Endothelial cell of umbilical vein (primary cell): ENCODE data around the gene ATP8B2. TPM values are rescaled to one million over a fixed set of nuclear protein-coding genes. Genes with fewer than 3 reads are reported as not detected.

ENCODE experiments used
- BruUV-seq: library from RNA; stranded (reverse); fragments of 400-500 nt; replicated peaks from 2 replicates; lab custom pipeline; 2021; lab: Mats Ljungman, UMichigan
- CTCF ChIA-PET: fragments of 300-600, 350-600 bp; sonication (Branson Sonifier 250); formaldehyde crosslinking; loops from one replicate; lab custom pipeline; 2021; ENCODE audit warnings: antibody characterized with exemption, inconsistent platforms; lab: Charles Lee
- POLR2A ChIA-PET: fragments of 300-600, 350-600 bp; sonication (Branson Sonifier 250); formaldehyde crosslinking; loops from one replicate; lab custom pipeline; 2021; ENCODE audit warnings: antibody characterized with exemption, inconsistent platforms; lab: Charles Lee
- DNase-seq: peaks from one replicate; pipeline ENCODE4 v3.0.0-alpha.2; 2011; ENCODE audit warnings: low read depth, low spot score
- FAIRE-seq: peaks from 2 replicates; lab custom pipeline; 2011; peaks lifted over from hg19 to GRCh38; lab: Jason Lieb, UNC
- H2AFZ ChIP-seq: 2 replicates; pipeline ENCODE4 v1.6.0; 2012; ENCODE audit warnings: low read depth, low read length, control low read depth, inconsistent platforms
- H3K27ac ChIP-seq: 2 replicates; pipeline ENCODE4 v1.5.1; 2011; ENCODE audit warnings: low read depth, mild to moderate bottlenecking, control low read depth, low read length, moderate library complexity; ENCODE audit not compliant: insufficient read depth
- H3K27me3 ChIP-seq, 2 experiments: 2 replicates each; pipeline versions ENCODE4 v1.6.0 to v1.6.1; 2011; ENCODE audit warnings: low read length in 2 of 2, mixed read lengths in 1 of 2; ENCODE audit not compliant: control insufficient read depth in 2 of 2, insufficient read depth in 2 of 2
- H3K36me3 ChIP-seq, 2 experiments: 2 replicates in 1 of 2; 3 replicates in 1 of 2; pipeline ENCODE4 v1.5.1; 2011; ENCODE audit warnings: low read length in 2 of 2, mild to moderate bottlenecking in 1 of 2, moderate library complexity in 1 of 2; ENCODE audit not compliant: control insufficient read depth in 2 of 2, insufficient read depth in 2 of 2; ENCODE audit errors: extremely low read depth in 1 of 2
- H3K4me1 ChIP-seq: 3 replicates; pipeline ENCODE4 v1.5.1; 2011; ENCODE audit warnings: mild to moderate bottlenecking, low read length; ENCODE audit not compliant: control insufficient read depth, insufficient read depth; ENCODE audit errors: extremely low read depth
- H3K4me2 ChIP-seq: 2 replicates; pipeline ENCODE4 v1.6.1; 2011; ENCODE audit warnings: low read length, control low read depth, mixed read lengths; ENCODE audit not compliant: insufficient read depth
- H3K4me3 ChIP-seq, 3 experiments: fragments of 200-600 bp in 1 of 3; sonication (generic), shearing (Covaris generic) in 1 of 3; replicated peaks in 1 of 3; 2 replicates each; pipeline ENCODE4 v1.5.1; 2011 to 2016; ENCODE audit warnings: control low read depth in 3 of 3, low read length in 3 of 3, mild to moderate bottlenecking in 2 of 3, inconsistent platforms in 1 of 3, low read depth in 1 of 3, moderate library complexity in 1 of 3; ENCODE audit not compliant: insufficient read depth in 1 of 3
- H3K79me2 ChIP-seq: 2 replicates; pipeline ENCODE4 v1.6.0; 2012; ENCODE audit warnings: low read length, inconsistent platforms; ENCODE audit not compliant: control insufficient read depth, insufficient read depth
- H3K9ac ChIP-seq: replicated peaks from 2 replicates; pipeline ENCODE3; 2011; ENCODE audit warnings: low read length, control low read depth; ENCODE audit not compliant: insufficient read depth; ENCODE audit errors: extremely low read depth
- H3K9me1 ChIP-seq: replicated peaks from 3 replicates; pipeline ENCODE4 v1.6.0; 2011; ENCODE audit warnings: mild to moderate bottlenecking, low read length; ENCODE audit not compliant: control insufficient read depth, insufficient read depth; ENCODE audit errors: extremely low read depth
- H3K9me3 ChIP-seq: replicated peaks from 2 replicates; pipeline ENCODE4 v1.5.1; 2012; ENCODE audit warnings: low read length, inconsistent platforms; ENCODE audit not compliant: control insufficient read depth, insufficient read depth
- H4K20me1 ChIP-seq: replicated peaks from 2 replicates; pipeline ENCODE3; 2011; ENCODE audit warnings: mild to moderate bottlenecking, low read length; ENCODE audit not compliant: control insufficient read depth, insufficient read depth; ENCODE audit errors: extremely low read depth
- CTCF ChIP-seq, 2 donors: IDR thresholded peaks; 1 replicate in 1 of 2; 2 replicates in 1 of 2; pipeline ENCODE4 v1.5.1; 2011; ENCODE audit warnings: low read length in 2 of 2, mild to moderate bottlenecking in 2 of 2, moderate library complexity in 2 of 2, control low read depth in 1 of 2, inconsistent platforms in 1 of 2, low read depth in 1 of 2; ENCODE audit not compliant: insufficient read depth in 1 of 2; ENCODE audit errors: extremely low read depth in 1 of 2
- EZH2 ChIP-seq: IDR thresholded peaks from 2 replicates; pipeline ENCODE4 v1.6.1; 2012; ENCODE audit warnings: borderline replicate concordance, low read depth, mild to moderate bottlenecking, moderate library complexity, low read length, inconsistent platforms; ENCODE audit not compliant: severe bottlenecking
- FOS ChIP-seq: IDR thresholded peaks from 2 replicates; pipeline ENCODE4 v1.6.1; 2011; ENCODE audit warnings: mild to moderate bottlenecking, low read length, moderate library complexity, borderline replicate concordance; ENCODE audit not compliant: insufficient read depth
- GATA2 ChIP-seq: IDR thresholded peaks from 2 replicates; pipeline ENCODE4 v1.7.0; 2011; ENCODE audit warnings: low read depth, mild to moderate bottlenecking, moderate library complexity, mixed read lengths, low read length; ENCODE audit not compliant: insufficient read length, insufficient read depth
- JUN ChIP-seq: IDR thresholded peaks from 2 replicates; pipeline ENCODE4 v1.6.1; 2011; ENCODE audit warnings: borderline replicate concordance, low read depth; ENCODE audit not compliant: insufficient read length, insufficient read depth
- MAX ChIP-seq: IDR thresholded peaks from 2 replicates; pipeline ENCODE4 v1.6.1; 2011; ENCODE audit not compliant: insufficient read depth, insufficient read length
- MYC ChIP-seq: IDR thresholded peaks from one replicate; pipeline ENCODE4 v1.6.1; 2011; ENCODE audit warnings: mild to moderate bottlenecking, low read depth, low read length
- POLR2A ChIP-seq: IDR thresholded peaks from 2 replicates; pipeline ENCODE4 v1.6.1; 2012; ENCODE audit warnings: low read depth, mild to moderate bottlenecking, control low read depth, low read length
- POLR2AphosphoS5 ChIP-seq: IDR thresholded peaks from 2 replicates; pipeline ENCODE4 v1.6.1; 2012; ENCODE audit warnings: low read depth, mild to moderate bottlenecking, control low read depth, low read length, moderate library complexity; ENCODE audit not compliant: insufficient read depth
- dilution Hi-C: fragments of 300-500 bp; cut with MboI; formaldehyde crosslinking; loops from one replicate; pipeline ENCODE4 v1.15.0; 2019; ENCODE audit warnings: low sequenced_read_pairs; ENCODE audit not compliant: extremely low pct_ligation_motif_present
- intact Hi-C: fragments of 100-400 bp; cut with micrococcal nuclease; formaldehyde crosslinking; loops from one replicate; pipeline ENCODE4 v1.10.0; 2022
- polyA plus RNA-seq, 4 experiments: library from polyadenylated mRNA; depleted of rRNA in 3 of 4; stranded (reverse) in 3 of 4; unstranded in 1 of 4; fragments of >200 nt; gene quantifications; 2 replicates each; pipeline versions ENCODE4 v1.2.1 to v1.2.3, GENCODE V29; 2011 to 2012; ENCODE audit warnings: missing spikeins in 1 of 4
- total RNA-seq: library from RNA; stranded (reverse); gene quantifications from 2 replicates; pipeline ENCODE4 v1.2.3, GENCODE V29; 2021

Gene ATP8B2
- total and polyA plus RNA-seq, 2 donors (not counting 3 experiments of a cell fraction or from before 2014, with no cell fraction given): 64.7 to 72.8 TPM

- POLR2A ChIA-PET: no interaction called here
These were observed 23.7 kb upstream of the ATP8B2 start for GRCh38 chr1:154301582-154301981.

More at GRCh38 chr1:154301582-154301981, 23.7 kb upstream of the ATP8B2 start:
- no peaks in the 10 kb centered on the region for H3K27me3 ChIP-seq
- intact Hi-C loops (no loop called here), dilution Hi-C loops (no loop called here)
- DNase-seq: no peak
- H3K4me2 ChIP-seq: no peak overlapping the region
- no peaks in the 10 kb centered on the region for H4K20me1 ChIP-seq
- CTCF ChIA-PET: no interaction called here
- no peaks in the 10 kb centered on the region for H3K9me3 ChIP-seq
- H3K36me3 ChIP-seq: no peaks in the 10 kb centered on the region
- H3K4me1 ChIP-seq: no peaks in the 10 kb centered on the region
- no peak overlapping the region for H3K4me3 ChIP-seq
- H3K9ac ChIP-seq: no peak overlapping the region
- TF ChIP-seq EZH2: no peak
- TF ChIP-seq FOS: no peak
- TF ChIP-seq JUN: no peak
- TF ChIP-seq POLR2AphosphoS5: no peak
- TF ChIP-seq POLR2A: no peak
- no peak for TF ChIP-seq CTCF (IDR thresholded peaks at IDR 0.05; ENCODE audit: extremely low read depth in 1 of 2, insufficient read depth in 1 of 2, low read depth in 1 of 2, low read length in 2 of 2)
- TF ChIP-seq GATA2: no peak
- TF ChIP-seq MAX: no peak
- TF ChIP-seq MYC: no peak
- H3K9me1 ChIP-seq: no peaks in the 10 kb centered on the region
- H3K27ac ChIP-seq: no peak overlapping the region
- BruUV-seq: no TSS peak
- no peak for FAIRE-seq
- H2AFZ ChIP-seq: no peak overlapping the region
- no peaks in the 10 kb centered on the region for H3K79me2 ChIP-seq
